ENCODE results near the gene STH.
"Not testable (repeated sequence)": the region's sequence is repeated elsewhere in the genome, so short reads cannot be mapped to it uniquely, and the experiment has no call there.

STH gene

DNA sequence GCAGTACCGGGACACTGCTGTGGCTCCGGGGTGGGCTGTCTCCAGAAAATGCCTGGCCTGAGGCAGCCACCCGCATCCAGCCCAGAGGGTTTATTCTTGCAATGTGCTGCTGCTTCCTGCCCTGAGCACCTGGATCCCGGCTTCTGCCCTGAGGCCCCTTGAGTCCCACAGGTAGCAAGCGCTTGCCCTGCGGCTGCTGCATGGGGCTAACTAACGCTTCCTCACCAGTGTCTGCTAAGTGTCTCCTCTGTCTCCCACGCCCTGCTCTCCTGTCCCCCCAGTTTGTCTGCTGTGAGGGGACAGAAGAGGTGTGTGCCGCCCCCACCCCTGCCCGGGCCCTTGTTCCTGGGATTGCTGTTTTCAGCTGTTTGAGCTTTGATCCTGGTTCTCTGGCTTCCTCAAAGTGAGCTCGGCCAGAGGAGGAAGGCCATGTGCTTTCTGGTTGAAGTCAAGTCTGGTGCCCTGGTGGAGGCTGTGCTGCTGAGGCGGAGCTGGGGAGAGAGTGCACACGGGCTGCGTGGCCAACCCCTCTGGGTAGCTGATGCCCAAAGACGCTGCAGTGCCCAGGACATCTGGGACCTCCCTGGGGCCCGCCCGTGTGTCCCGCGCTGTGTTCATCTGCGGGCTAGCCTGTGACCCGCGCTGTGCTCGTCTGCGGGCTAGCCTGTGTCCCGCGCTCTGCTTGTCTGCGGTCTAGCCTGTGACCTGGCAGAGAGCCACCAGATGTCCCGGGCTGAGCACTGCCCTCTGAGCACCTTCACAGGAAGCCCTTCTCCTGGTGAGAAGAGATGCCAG is 12.9 kb downstream of the STH start:
- H3K9me3 Mint-ChIP-seq = no peaks in the 10 kb centered on the region
- no peak for DNase-seq (ENCODE audit: low spot score in 2 of 2)
- no peak for ATAC-seq (ENCODE audit: low read depth)
- H3K4me3 Mint-ChIP-seq = no peak overlapping the region
- no peaks in the 10 kb centered on the region for H3K36me3 Mint-ChIP-seq
- no peak overlapping the region for H3K27ac Mint-ChIP-seq
- peaks cover 3% of the 10 kb centered on the region for H3K4me1 Mint-ChIP-seq
- H3K27me3 Mint-ChIP-seq = peaks cover 3% of the 10 kb centered on the region

DNA sequence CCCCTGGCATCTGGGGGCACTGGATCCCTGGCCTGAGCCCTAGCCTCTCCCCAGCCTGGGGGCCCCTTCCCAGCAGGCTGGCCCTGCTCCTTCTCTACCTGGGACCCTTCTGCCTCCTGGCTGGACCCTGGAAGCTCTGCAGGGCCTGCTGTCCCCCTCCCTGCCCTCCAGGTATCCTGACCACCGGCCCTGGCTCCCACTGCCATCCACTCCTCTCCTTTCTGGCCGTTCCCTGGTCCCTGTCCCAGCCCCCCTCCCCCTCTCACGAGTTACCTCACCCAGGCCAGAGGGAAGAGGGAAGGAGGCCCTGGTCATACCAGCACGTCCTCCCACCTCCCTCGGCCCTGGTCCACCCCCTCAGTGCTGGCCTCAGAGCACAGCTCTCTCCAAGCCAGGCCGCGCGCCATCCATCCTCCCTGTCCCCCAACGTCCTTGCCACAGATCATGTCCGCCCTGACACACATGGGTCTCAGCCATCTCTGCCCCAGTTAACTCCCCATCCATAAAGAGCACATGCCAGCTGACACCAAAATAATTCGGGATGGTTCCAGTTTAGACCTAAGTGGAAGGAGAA is 13.5 kb downstream of the STH start:
- H3K4me1 Mint-ChIP-seq = peaks cover 3% of the 10 kb centered on the region

DNA sequence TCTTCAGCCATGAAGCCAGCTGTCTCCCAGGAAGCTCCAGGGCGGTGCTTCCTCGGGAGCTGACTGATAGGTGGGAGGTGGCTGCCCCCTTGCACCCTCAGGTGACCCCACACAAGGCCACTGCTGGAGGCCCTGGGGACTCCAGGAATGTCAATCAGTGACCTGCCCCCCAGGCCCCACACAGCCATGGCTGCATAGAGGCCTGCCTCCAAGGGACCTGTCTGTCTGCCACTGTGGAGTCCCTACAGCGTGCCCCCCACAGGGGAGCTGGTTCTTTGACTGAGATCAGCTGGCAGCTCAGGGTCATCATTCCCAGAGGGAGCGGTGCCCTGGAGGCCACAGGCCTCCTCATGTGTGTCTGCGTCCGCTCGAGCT is 14.1 kb downstream of the STH start:
- peaks cover 3% of the 10 kb centered on the region for H3K27me3 Mint-ChIP-seq
- peaks cover 4% of the 10 kb centered on the region for H3K4me1 Mint-ChIP-seq
- no peaks in the 10 kb centered on the region for H3K9me3 Mint-ChIP-seq
- H3K36me3 Mint-ChIP-seq = no peaks in the 10 kb centered on the region
- no peak overlapping the region for H3K27ac Mint-ChIP-seq
- H3K4me3 Mint-ChIP-seq = no peak overlapping the region
- no peak for ATAC-seq (ENCODE audit: low read depth)
- DNase-seq (ENCODE audit: low spot score in 2 of 2) = no peak

More for the DNA sequence above, 13.5 kb downstream of the STH start:
- no peak for ATAC-seq (ENCODE audit: low read depth)
- no peaks in the 10 kb centered on the region for H3K36me3 Mint-ChIP-seq
- peaks cover 3% of the 10 kb centered on the region for H3K27me3 Mint-ChIP-seq
- no peak overlapping the region for H3K27ac Mint-ChIP-seq
- H3K9me3 Mint-ChIP-seq = no peaks in the 10 kb centered on the region
- H3K4me3 Mint-ChIP-seq = no peak overlapping the region
- DNase-seq (ENCODE audit: low spot score in 2 of 2) = no peak

DNA sequence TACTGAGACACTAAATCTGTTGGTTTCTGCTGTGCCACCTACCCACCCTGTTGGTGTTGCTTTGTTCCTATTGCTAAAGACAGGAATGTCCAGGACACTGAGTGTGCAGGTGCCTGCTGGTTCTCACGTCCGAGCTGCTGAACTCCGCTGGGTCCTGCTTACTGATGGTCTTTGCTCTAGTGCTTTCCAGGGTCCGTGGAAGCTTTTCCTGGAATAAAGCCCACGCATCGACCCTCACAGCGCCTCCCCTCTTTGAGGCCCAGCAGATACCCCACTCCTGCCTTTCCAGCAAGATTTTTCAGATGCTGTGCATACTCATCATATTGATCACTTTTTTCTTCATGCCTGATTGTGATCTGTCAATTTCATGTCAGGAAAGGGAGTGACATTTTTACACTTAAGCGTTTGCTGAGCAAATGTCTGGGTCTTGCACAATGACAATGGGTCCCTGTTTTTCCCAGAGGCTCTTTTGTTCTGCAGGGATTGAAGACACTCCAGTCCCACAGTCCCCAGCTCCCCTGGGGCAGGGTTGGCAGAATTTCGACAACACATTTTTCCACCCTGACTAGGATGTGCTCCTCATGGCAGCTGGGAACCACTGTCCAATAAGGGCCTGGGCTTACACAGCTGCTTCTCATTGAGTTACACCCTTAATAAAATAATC is 14.6 kb downstream of the STH start:
- no peak overlapping the region for H3K27ac Mint-ChIP-seq
- no peaks in the 10 kb centered on the region for H3K9me3 Mint-ChIP-seq
- ATAC-seq (ENCODE audit: low read depth) (no peak), DNase-seq (ENCODE audit: low spot score in 2 of 2) (no peak)
- peaks cover 9% of the 10 kb centered on the region for H3K4me1 Mint-ChIP-seq
- H3K4me3 Mint-ChIP-seq = no peak overlapping the region
- no peaks in the 10 kb centered on the region for H3K36me3 Mint-ChIP-seq
- peaks cover 3% of the 10 kb centered on the region for H3K27me3 Mint-ChIP-seq

DNA sequence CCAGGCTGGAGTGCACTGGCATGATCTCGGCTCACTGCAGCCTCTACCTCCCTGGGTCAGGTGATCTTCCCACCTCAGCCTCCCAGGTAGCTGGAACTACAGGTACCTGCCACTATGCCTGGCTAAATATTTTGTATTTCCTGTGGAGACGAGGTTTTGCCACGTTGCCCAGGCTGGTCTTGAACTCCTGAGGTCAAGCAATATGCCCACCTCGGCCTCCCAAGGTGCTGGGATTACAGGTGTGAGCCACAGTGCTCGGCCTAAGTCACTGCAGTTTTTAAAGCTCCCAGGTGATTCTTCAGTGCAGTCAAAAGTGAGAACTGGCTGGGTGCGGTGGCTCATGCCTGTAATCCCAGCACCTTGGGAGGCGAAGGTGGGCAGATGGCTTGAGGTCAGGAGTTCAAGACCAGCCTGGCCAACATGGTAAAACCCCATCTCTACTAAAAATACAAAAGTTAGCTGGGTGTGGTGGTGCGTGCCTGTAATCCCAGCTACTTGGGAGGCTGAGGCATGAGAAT is 20.4 kb downstream of the STH start:
- H3K9me3 Mint-ChIP-seq; H3K4me3 Mint-ChIP-seq; H3K36me3 Mint-ChIP-seq; ATAC-seq (ENCODE audit: low read depth); H3K27me3 Mint-ChIP-seq; DNase-seq (ENCODE audit: low spot score in 2 of 2): not testable (repeated sequence)
- Mint-ChIP-seq H3K4me1 (peaks cover 29% of the 10 kb centered on the region), H3K27ac (peak overlapping the region; percentile 99)

DNA sequence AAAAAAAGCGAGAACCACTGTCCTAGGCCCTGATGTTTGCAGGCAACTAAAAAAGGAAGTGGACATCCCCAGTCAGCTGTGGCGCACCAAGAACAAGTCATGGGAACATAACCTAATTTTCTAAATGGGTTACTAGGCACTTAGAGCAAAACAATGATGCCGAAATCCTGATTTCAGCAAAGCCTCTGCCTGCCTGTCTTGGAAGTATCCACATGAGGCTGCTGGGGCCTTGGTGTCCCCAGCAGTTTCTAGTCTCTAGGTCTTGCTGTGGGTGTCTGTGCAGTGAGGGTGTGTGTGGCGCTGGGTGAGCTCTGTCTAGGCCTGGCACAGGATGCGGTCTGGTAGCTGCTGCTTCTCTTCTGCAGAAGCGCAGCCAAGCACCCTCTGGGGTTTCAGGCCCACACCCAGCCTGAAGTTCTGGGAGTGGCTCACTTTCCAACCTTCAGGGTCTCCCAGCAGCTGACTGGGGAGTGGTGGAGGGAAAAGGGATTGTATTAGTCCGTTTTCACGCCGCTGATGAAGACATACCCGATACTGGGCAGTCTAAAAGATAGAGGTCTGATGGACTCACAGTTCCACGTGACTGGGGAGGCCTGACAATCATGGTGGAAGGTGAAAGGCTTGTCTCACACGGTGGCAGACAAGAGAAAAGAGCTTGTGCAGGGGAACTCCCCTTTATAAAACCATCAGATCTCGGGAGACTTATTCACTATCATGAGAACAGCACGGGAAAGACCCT is 21.1 kb downstream of the STH start:
- Mint-ChIP-seq H3K4me3 (peak overlapping the region; percentile 8), H3K9me3 (no peaks in the 10 kb centered on the region), H3K27me3 (no peaks in the 10 kb centered on the region), H3K27ac (peak overlapping the region; percentile 99), H3K4me1 (peaks cover 34% of the 10 kb centered on the region), H3K36me3 (peaks cover 3% of the 10 kb centered on the region)
- ATAC-seq (ENCODE audit: low read depth) (peak; percentile 94), DNase-seq (ENCODE audit: low spot score in 2 of 2) (peak; percentile 58 to 64)

DNA sequence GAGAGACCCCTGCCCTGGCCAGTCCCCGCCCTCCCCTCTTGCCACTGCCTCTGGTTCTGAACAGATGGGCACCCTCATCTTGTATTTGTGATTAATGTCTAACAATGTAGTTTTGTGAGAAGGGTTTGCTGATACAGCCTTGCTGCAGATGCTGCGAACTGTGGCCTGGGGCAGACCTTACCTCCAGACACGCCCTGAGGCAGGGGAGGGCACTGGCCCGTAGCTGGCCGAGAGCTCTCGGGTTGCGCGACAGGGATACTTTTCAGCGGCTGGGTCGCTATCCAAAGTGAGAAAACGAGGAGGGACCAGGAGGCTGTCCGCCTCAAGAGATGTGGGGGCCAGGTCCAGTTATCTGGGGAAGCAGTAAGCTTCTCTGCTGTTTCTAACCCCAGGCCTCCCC is 21.9 kb downstream of the STH start:
- no peak for ATAC-seq (ENCODE audit: low read depth)
- no peak for DNase-seq (ENCODE audit: low spot score in 2 of 2)
- Mint-ChIP-seq H3K27ac (peak overlapping the region; percentile 99), H3K4me3 (no peak overlapping the region), H3K36me3 (peaks cover 3% of the 10 kb centered on the region), H3K27me3 (no peaks in the 10 kb centered on the region), H3K4me1 (peaks cover 42% of the 10 kb centered on the region), H3K9me3 (no peaks in the 10 kb centered on the region)

DNA sequence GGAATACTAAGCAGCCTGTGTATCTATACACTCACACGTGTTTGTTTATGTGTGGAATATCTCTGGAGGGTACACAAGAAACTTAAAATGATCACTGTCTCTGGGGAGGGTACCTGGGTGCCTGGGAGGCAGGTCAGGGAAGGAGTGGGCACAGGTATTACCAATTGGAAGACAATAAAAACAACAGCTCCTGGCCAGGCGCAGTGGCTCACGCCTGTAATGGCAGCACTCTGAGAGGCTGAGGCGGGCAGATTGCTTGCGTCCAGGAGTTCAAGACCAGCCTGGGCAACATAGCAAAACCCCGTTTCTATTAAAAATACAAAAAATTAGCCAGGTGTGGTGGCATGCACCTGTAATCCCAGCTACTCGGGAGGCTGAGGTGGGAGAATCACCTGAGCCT is 24.3 kb downstream of the STH start:
- H3K27me3 Mint-ChIP-seq; H3K9me3 Mint-ChIP-seq; ATAC-seq (ENCODE audit: low read depth); DNase-seq (ENCODE audit: low spot score in 2 of 2); H3K4me3 Mint-ChIP-seq; H3K36me3 Mint-ChIP-seq: not testable (repeated sequence)
- Mint-ChIP-seq H3K27ac (peak overlapping the region; percentile 76), H3K4me1 (peaks cover 62% of the 10 kb centered on the region)

DNA sequence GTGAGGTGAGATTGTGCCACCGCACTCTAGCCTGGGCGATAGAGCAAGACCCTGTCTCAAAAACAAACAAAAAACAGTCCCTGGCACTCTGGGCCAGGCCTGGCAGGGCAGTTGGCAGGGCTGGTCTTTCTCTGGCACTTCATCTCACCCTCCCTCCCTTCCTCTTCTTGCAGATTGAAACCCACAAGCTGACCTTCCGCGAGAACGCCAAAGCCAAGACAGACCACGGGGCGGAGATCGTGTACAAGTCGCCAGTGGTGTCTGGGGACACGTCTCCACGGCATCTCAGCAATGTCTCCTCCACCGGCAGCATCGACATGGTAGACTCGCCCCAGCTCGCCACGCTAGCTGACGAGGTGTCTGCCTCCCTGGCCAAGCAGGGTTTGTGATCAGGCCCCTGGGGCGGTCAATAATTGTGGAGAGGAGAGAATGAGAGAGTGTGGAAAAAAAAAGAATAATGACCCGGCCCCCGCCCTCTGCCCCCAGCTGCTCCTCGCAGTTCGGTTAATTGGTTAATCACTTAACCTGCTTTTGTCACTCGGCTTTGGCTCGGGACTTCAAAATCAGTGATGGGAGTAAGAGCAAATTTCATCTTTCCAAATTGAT is 24.8 kb downstream of the STH start:
- Mint-ChIP-seq H3K4me3 (no peak overlapping the region), H3K36me3 (peaks cover 3% of the 10 kb centered on the region), H3K27ac (peak overlapping the region; percentile 76), H3K9me3 (no peaks in the 10 kb centered on the region), H3K4me1 (peaks cover 61% of the 10 kb centered on the region), H3K27me3 (no peaks in the 10 kb centered on the region)
- ATAC-seq (ENCODE audit: low read depth) (no peak), DNase-seq (ENCODE audit: low spot score in 2 of 2) (no peak)

DNA sequence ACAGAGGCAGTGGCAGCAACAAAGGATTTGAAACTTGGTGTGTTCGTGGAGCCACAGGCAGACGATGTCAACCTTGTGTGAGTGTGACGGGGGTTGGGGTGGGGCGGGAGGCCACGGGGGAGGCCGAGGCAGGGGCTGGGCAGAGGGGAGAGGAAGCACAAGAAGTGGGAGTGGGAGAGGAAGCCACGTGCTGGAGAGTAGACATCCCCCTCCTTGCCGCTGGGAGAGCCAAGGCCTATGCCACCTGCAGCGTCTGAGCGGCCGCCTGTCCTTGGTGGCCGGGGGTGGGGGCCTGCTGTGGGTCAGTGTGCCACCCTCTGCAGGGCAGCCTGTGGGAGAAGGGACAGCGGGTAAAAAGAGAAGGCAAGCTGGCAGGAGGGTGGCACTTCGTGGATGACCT is 25.5 kb downstream of the STH start:
- Mint-ChIP-seq H3K27ac (peak overlapping the region; percentile 38), H3K4me3 (peak overlapping the region; percentile 44), H3K4me1 (peaks cover 63% of the 10 kb centered on the region)

DNA sequence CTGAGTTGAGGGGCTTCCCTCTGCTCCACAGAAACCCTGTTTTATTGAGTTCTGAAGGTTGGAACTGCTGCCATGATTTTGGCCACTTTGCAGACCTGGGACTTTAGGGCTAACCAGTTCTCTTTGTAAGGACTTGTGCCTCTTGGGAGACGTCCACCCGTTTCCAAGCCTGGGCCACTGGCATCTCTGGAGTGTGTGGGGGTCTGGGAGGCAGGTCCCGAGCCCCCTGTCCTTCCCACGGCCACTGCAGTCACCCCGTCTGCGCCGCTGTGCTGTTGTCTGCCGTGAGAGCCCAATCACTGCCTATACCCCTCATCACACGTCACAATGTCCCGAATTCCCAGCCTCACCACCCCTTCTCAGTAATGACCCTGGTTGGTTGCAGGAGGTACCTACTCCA is 26.0 kb downstream of the STH start:
- no peak overlapping the region for H3K4me3 Mint-ChIP-seq
- H3K27ac Mint-ChIP-seq = peak overlapping the region; percentile 89
- DNase-seq (ENCODE audit: low spot score in 2 of 2) (no peak), ATAC-seq (ENCODE audit: low read depth) (no peak)
- peaks cover 60% of the 10 kb centered on the region for H3K4me1 Mint-ChIP-seq
- H3K9me3 Mint-ChIP-seq = no peaks in the 10 kb centered on the region
- peaks cover 12% of the 10 kb centered on the region for H3K36me3 Mint-ChIP-seq
- no peaks in the 10 kb centered on the region for H3K27me3 Mint-ChIP-seq

More for the DNA sequence above, 25.5 kb downstream of the STH start:
- H3K36me3 Mint-ChIP-seq = peaks cover 9% of the 10 kb centered on the region
- no peak for ATAC-seq (ENCODE audit: low read depth)
- no peak for DNase-seq (ENCODE audit: low spot score in 2 of 2)
- no peaks in the 10 kb centered on the region for H3K27me3 Mint-ChIP-seq
- no peaks in the 10 kb centered on the region for H3K9me3 Mint-ChIP-seq

DNA sequence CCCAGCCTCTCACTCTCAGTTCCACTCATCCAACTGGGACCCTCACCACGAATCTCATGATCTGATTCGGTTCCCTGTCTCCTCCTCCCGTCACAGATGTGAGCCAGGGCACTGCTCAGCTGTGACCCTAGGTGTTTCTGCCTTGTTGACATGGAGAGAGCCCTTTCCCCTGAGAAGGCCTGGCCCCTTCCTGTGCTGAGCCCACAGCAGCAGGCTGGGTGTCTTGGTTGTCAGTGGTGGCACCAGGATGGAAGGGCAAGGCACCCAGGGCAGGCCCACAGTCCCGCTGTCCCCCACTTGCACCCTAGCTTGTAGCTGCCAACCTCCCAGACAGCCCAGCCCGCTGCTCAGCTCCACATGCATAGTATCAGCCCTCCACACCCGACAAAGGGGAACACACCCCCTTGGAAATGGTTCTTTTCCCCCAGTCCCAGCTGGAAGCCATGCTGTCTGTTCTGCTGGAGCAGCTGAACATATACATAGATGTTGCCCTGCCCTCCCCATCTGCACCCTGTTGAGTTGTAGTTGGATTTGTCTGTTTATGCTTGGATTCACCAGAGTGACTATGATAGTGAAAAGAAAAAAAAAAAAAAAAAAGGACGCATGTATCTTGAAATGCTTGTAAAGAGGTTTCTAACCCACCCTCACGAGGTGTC is 26.6 kb downstream of the STH start:
- H3K27me3 Mint-ChIP-seq = no peaks in the 10 kb centered on the region
- H3K9me3 Mint-ChIP-seq = no peaks in the 10 kb centered on the region
- H3K4me1 Mint-ChIP-seq = peaks cover 59% of the 10 kb centered on the region
- peak overlapping the region; percentile 43 for H3K4me3 Mint-ChIP-seq
- ATAC-seq (ENCODE audit: low read depth) (peak; percentile 9), DNase-seq (ENCODE audit: low spot score in 2 of 2) (no peak)
- peak overlapping the region; percentile 89 for H3K27ac Mint-ChIP-seq
- H3K36me3 Mint-ChIP-seq = peaks cover 17% of the 10 kb centered on the region
